ENCODE measurements around the gene WSCD2. TPM values are rescaled to one million over a fixed set of nuclear protein-coding genes. Genes with fewer than 3 reads are reported as not detected.

The WSCD2 gene
- total and polyA plus RNA-seq, 2 donors (not counting 1 experiment from before 2014, with no cell fraction given): 1.1 to 5.9 TPM

GRCh38 chr12:108119126-108119973 lies 9.7 kb upstream of the WSCD2 start:
- Histone ChIP-seq H3K4me2 (replicated peaks; ENCODE audit: low read depth, low read length, poor library complexity, severe bottlenecking) (peak overlapping the region; percentile 47), H2AFZ (ENCODE audit: insufficient read depth, low read depth, low read length, poor library complexity, severe bottlenecking) (peak overlapping the region; percentile 25), H3K4me1 (ENCODE audit: control insufficient read depth in 2 of 2, insufficient read depth in 2 of 2, low read length in 2 of 2) (peaks cover 22 to 62% of the 10 kb centered on the region in 2 donors), H3K79me2 (ENCODE audit: control insufficient read depth, insufficient read depth, low read length) (no peaks in the 10 kb centered on the region), H3K9me3 (ENCODE audit: control extremely low read depth in 1 of 3, control insufficient read depth in 2 of 3, insufficient read depth in 1 of 3, low read length in 2 of 3) (peaks cover 0 to 9% (median 0%) of the 10 kb centered on the region in 3 donors), H3K9ac (ENCODE audit: low read length) (no peak overlapping the region), H4K20me1 (ENCODE audit: control insufficient read depth, insufficient read depth, low read length, poor library complexity, severe bottlenecking) (no peaks in the 10 kb centered on the region), H3K27me3 (replicated peaks in 1 of 4; ENCODE audit: control extremely low read depth in 1 of 4, control insufficient read depth in 3 of 4, insufficient read depth in 4 of 4, low read length in 3 of 4) (peaks cover 0 to 4% (median 0%) of the 10 kb centered on the region in 4 experiments), H3K36me3 (replicated peaks in 1 of 2; ENCODE audit: control extremely low read depth in 1 of 2, control insufficient read depth in 1 of 2, extremely low read depth in 1 of 2, insufficient read depth in 2 of 2, low read length in 1 of 2) (no peaks in the 10 kb centered on the region), H3K4me3 (ENCODE audit: control extremely low read depth in 1 of 5, extremely low read depth in 1 of 5, insufficient read depth in 1 of 5, low read depth in 2 of 5, low read length in 4 of 5) (peak overlapping the region in 1 of 5 experiments; percentile 12), H3K27ac (ENCODE audit: low read length in 2 of 2) (peak overlapping the region; percentile 68 to 74)
- DNase-seq (peak; percentile 69), ATAC-seq (ENCODE audit: low read depth) (peak; percentile 70)
- Mint-ChIP-seq H3K27ac (peak overlapping the region; percentile 89), H3K27me3 (peaks cover 6% of the 10 kb centered on the region), H3K4me1 (peaks cover 55% of the 10 kb centered on the region), H3K4me3 (peak overlapping the region; percentile 66), H3K9me3 (ENCODE audit: insufficient read depth) (no peaks in the 10 kb centered on the region)
- TF ChIP-seq EZH2 (IDR thresholded peaks at IDR 0.05; ENCODE audit: borderline replicate concordance, insufficient read depth, low read depth, low read length, poor library complexity, severe bottlenecking) (no peak), CTCF (IDR thresholded peaks at IDR 0.05) (no peak)
- intact Hi-C loops (cut with micrococcal nuclease): loop anchor here (5.0 to 10.0 kb wide), 2 partner anchors 515 to 973 kb away; partner anchors contain the start of genes ALKBH2 and SELPLG
- ChIA-PET CTCF (interaction anchor here (0.9 kb wide), 1 partner anchor 10 kb away, joined by 3 read pairs; the partner anchor contains the start of gene WSCD2), POLR2A (no interaction called here)
- 49% methylated on average over 5 of the region's 7 CpGs for WGBS (ENCODE audit: insufficient coverage)
